Activated naive CD4-positive, alpha-beta T cell treated with anti-CD3 and anti-CD28 coated beads, Interleukin-2, amount 50 U/mL, for 72 hours (primary cell): ENCODE measurements around the gene MAFF. TPM values are rescaled to one million over a fixed set of nuclear protein-coding genes. Genes with fewer than 3 reads are reported as not detected.
"Not testable (repeated sequence)": the region's sequence is repeated elsewhere in the genome, so short reads cannot be mapped to it uniquely, and the experiment has no call there.

Experiments
- ATAC-seq, 2 donors: fragments of 150-1000 bp; cut with Tn5 transposase; 2 replicates each; pipeline ENCODE4 v1.10.0; 2021; ENCODE audit warnings: mild to moderate bottlenecking in 2 of 2, moderate library complexity in 2 of 2
- DNase-seq, 2 donors: peaks; one replicate each; pipeline ENCODE4 v3.0.0; 2021 to 2022; ENCODE audit warnings: low spot score in 2 of 2
- H3K27ac Mint-ChIP-seq, 2 donors: one replicate each; pipeline ENCODE4 v1.8.0; 2022; ENCODE audit warnings: mild to moderate bottlenecking in 2 of 2, mixed read lengths in 2 of 2
- H3K36me3 Mint-ChIP-seq, 2 donors: one replicate each; pipeline ENCODE4 v1.8.0; 2022; ENCODE audit warnings: mixed read lengths in 2 of 2
- H3K9me3 Mint-ChIP-seq, 2 donors: one replicate each; pipeline ENCODE4 v1.8.0; 2022; ENCODE audit warnings: mixed read lengths in 2 of 2
- total RNA-seq, 2 donors: library from RNA; stranded (reverse); gene quantifications; one replicate each; pipeline ENCODE4 v1.2.3, GENCODE V29; 2022

Gene MAFF
- total RNA-seq, result 10 to 100 TPM; 12.4 to 21.2 TPM

- ATAC-seq (peak; percentile 69 to 77), DNase-seq (peak; percentile 89 to 94)
- H3K27ac Mint-ChIP-seq, result peak within 1 kb of the TSS; percentile 84 to 90
- no peaks in the 10 kb centered on the region for H3K36me3 Mint-ChIP-seq
- no peaks in the 10 kb centered on the region for H3K9me3 Mint-ChIP-seq
Observed at GRCh38 chr22:38201711-38202436, at the start of gene MAFF. TSS of gene MAFF (plus strand) at chr22:38201994. CDS start at chr22:38213854, 11,860 bp downstream.

GRCh38 chr22:38153821-38154562 lies 47.8 kb upstream of the MAFF start:
- Mint-ChIP-seq H3K27ac (no peak overlapping the region), H3K9me3 (no peaks in the 10 kb centered on the region), H3K36me3 (no peaks in the 10 kb centered on the region)
- no peak for ATAC-seq
- peak in 1 of 2 donors; percentile 30 for DNase-seq

DNA sequence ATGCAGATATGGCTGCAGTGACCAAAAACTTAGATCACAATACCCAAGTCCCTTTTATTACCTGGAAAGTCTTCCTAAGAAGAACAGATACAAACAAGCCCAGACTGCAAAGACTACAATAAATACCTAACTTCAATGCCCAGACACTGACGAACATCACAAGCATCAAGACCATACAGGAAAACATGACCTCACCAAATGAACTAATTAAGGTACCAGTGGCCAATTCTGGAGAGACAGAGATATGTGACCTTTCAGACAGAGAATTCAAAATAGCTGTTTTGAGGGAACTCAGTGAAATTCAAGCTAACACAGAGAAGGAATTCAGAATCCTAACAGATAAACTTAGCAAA lies 47.3 kb upstream of the MAFF start:
- H3K36me3 Mint-ChIP-seq, DNase-seq, H3K27ac Mint-ChIP-seq, H3K9me3 Mint-ChIP-seq, ATAC-seq: not testable (repeated sequence)

DNA sequence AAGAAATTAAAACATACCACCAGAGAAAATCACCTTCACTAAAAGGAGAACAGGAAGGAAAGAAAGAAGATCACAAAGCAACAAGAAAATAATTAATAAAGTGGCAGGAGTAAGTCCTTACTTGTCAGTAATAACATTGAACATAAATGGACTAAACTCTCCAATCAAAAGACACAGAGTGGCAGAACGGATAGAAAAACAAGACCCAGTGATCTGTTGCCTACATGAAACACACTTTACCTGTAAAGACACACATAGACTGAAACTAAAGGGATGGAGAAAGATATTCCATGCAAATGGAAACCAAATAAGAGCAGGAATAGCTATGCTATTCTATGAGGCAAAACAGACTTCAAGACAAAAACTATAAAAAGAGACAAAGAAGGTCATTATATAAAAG lies 46.1 kb upstream of the MAFF start:
- H3K36me3 Mint-ChIP-seq, result no peaks in the 10 kb centered on the region
- H3K9me3 Mint-ChIP-seq, result no peaks in the 10 kb centered on the region
- no peak for ATAC-seq
- H3K27ac Mint-ChIP-seq, result no peak overlapping the region
- DNase-seq, result no peak

- Mint-ChIP-seq H3K27ac (peak overlapping the region; percentile 31 to 63), H3K9me3 (no peaks in the 10 kb centered on the region), H3K36me3 (peaks cover 5 to 18% of the 10 kb centered on the region in 2 donors)
- peak in 1 of 2 donors; percentile 33 for DNase-seq
- ATAC-seq, result no peak
Observed at GRCh38 chr22:38162881-38163843, 38.6 kb upstream of the MAFF start.

GRCh38 chr22:38163844-38164550 lies 37.8 kb upstream of the MAFF start:
- H3K27ac Mint-ChIP-seq, result peak overlapping the region; percentile 9 to 63

DNA sequence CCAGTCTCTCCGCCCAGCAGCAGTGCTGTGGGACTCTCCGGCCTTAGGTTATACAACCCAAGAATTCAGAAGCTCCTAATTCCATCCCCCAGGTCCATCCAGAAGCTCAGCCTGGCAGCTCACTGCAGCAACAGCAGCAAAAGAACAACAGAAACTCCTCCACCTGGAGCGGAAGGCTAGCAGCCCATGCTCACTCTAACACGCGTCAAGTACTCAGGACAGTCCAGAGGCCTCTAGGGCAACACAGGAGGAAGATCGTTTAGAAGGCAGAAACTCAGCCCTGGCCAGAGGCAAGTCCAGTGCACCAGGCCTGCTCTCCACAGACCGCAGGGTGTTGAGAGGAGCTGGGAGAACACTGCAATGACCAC lies 37.3 kb upstream of the MAFF start:
- peaks cover 5 to 18% of the 10 kb centered on the region in 2 donors for H3K36me3 Mint-ChIP-seq
- no peak for ATAC-seq

More at GRCh38 chr22:38163844-38164550, 37.8 kb upstream of the MAFF start:
- DNase-seq, result peak in 1 of 2 donors; percentile 11
- peaks cover 5 to 18% of the 10 kb centered on the region in 2 donors for H3K36me3 Mint-ChIP-seq
- ATAC-seq, result no peak
- no peaks in the 10 kb centered on the region for H3K9me3 Mint-ChIP-seq

DNA sequence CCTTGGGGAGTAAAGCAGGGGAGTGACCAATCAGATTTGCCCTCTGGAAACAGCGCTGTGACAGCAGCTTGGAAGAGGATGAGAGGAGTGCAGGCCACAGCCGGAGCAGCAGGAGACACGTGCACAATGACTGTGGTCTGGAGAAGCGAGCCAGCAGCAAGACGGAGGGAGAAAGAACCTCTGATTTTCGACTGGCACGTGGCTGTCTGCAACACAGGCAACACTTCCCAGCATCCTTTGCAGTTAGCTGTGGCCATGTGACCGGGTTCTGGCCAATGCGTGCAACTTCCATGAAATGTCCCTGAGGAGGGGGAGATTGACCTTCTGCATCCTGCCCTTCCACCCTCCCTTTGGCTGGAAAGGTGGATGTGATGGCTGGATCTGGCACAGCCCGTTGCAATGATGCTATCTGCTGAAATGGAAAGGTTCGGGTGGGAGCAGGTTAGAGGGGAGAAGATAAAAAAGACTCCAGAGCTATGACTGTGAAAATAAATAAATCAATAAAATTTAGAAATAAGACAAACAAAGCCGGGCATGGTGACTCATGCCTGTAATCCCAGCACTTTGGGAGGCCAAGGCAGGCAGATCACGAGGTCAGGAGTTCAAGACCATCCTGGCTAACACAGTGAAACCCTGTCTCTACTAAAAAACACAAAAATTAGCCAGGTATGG lies 35.7 kb upstream of the MAFF start:
- H3K27ac Mint-ChIP-seq, result no peak overlapping the region
- no peaks in the 10 kb centered on the region for H3K9me3 Mint-ChIP-seq
- peaks cover 5 to 18% of the 10 kb centered on the region in 2 donors for H3K36me3 Mint-ChIP-seq
- ATAC-seq (no peak), DNase-seq (peak in 1 of 2 donors; percentile 41)

More for the DNA sequence above, 37.3 kb upstream of the MAFF start:
- H3K27ac Mint-ChIP-seq, result peak overlapping the region; percentile 9 to 37
- no peaks in the 10 kb centered on the region for H3K9me3 Mint-ChIP-seq
- peak in 1 of 2 donors; percentile 42 for DNase-seq

DNA sequence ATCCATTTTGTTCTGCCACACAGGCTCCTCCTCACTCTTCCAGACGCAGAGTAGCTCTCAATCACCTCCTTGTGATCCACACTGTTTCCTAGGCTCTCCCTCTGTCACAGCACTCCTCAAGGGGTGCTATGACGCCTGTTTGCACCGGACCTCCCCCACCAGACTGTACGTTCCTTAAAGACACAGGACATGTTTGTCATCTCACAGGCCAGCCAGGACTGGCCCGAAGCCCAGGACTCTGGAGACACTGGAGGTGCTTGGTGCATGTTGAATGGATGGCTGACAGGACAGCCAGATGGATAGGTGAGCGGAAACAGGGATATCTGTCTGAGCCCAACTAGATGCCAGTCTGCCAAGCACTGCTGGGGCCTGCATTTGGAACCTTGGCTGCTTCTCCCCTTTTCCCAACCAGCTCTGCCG lies 33.8 kb upstream of the MAFF start:
- H3K36me3 Mint-ChIP-seq, result peaks cover 5 to 18% of the 10 kb centered on the region in 2 donors
- no peaks in the 10 kb centered on the region for H3K9me3 Mint-ChIP-seq
- DNase-seq (peak in 1 of 2 donors; percentile 26), ATAC-seq (no peak)
- H3K27ac Mint-ChIP-seq, result peak overlapping the region; percentile 3 to 26

DNA sequence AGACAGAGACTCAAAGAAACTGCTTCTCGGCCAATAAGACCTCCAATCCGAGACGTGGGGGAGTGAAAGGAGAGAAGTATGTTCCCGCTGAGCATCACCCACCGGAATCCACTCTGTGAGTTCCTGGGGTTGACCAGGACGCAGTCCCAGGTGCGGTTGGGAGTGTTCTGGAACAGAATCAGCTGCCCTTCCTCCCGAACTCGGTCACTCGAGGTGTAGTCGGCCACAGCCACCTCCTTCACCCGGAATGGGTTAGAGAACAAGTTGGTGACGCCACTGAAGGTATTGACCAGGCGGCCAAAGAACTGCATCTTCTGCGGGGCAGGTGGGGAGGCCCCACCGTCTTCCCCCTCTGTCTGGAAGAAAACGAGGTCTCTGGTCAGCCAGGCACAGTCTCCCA lies 32.7 kb upstream of the MAFF start:
- ATAC-seq (no peak), DNase-seq (peak in 1 of 2 donors; percentile 30)
- Mint-ChIP-seq H3K36me3 (peaks cover 5 to 18% of the 10 kb centered on the region in 2 donors), H3K27ac (no peak overlapping the region), H3K9me3 (no peaks in the 10 kb centered on the region)

GRCh38 chr22:38170469-38170868 lies 31.3 kb upstream of the MAFF start:
- DNase-seq (peak in 1 of 2 donors; percentile 41), ATAC-seq (no peak)
- Mint-ChIP-seq H3K9me3 (no peaks in the 10 kb centered on the region), H3K27ac (no peak overlapping the region), H3K36me3 (peaks cover 5 to 15% of the 10 kb centered on the region in 2 donors)

- peaks cover 5 to 11% of the 10 kb centered on the region in 2 donors for H3K36me3 Mint-ChIP-seq
Observed at GRCh38 chr22:38171927-38172831, 29.6 kb upstream of the MAFF start.

GRCh38 chr22:38172832-38173640 lies 28.8 kb upstream of the MAFF start:
- Mint-ChIP-seq H3K9me3 (no peaks in the 10 kb centered on the region), H3K36me3 (peaks cover 1 to 7% of the 10 kb centered on the region in 2 donors), H3K27ac (peak overlapping the region; percentile 77 to 90)
- peak in 1 of 2 donors; percentile 64 for DNase-seq
- ATAC-seq, result peak in 1 of 2 donors; percentile 42

More at GRCh38 chr22:38171927-38172831, 29.6 kb upstream of the MAFF start:
- DNase-seq (peak in 1 of 2 donors; percentile 13), ATAC-seq (no peak)
- H3K9me3 Mint-ChIP-seq, result no peaks in the 10 kb centered on the region
- H3K27ac Mint-ChIP-seq, result peak overlapping the region; percentile 58 to 77

DNA sequence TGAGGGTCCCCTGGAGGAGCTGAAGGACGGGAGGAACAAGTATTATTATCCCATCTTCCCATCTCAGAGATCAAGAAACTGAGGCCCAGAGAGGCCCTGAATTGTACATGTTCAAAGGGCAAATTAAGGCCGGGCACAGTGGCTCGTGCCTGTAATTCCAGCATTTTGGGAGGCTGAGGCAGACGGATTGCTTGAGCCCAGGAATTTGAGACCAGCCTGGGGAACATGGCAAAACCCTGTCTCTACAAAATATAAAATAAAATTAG lies 28.2 kb upstream of the MAFF start:
- H3K9me3 Mint-ChIP-seq, result no peaks in the 10 kb centered on the region
- DNase-seq, result peak in 1 of 2 donors; percentile 13
- H3K36me3 Mint-ChIP-seq, result peaks cover 0 to 5% of the 10 kb centered on the region in 2 donors
- ATAC-seq, result no peak
- H3K27ac Mint-ChIP-seq, result peak overlapping the region; percentile 77 to 90
